Type B pancreatic cell (in vitro differentiated cells): ENCODE data around the gene GDPD4. TPM values are rescaled to one million over a fixed set of nuclear protein-coding genes. Genes with fewer than 3 reads are reported as not detected.

Experiments used
- DNase-seq: peaks from one replicate; pipeline ENCODE4 v3.0.0; 2021; ENCODE audit warnings: mixed read lengths; ENCODE audit not compliant: unreplicated experiment; ENCODE audit errors: extremely low spot score
- H3K27ac Mint-ChIP-seq: 2 replicates; pipeline ENCODE4 v1.8.0; 2021; ENCODE audit warnings: mild to moderate bottlenecking, mixed read lengths
- H3K27me3 Mint-ChIP-seq: 2 replicates; pipeline ENCODE4 v1.8.0; 2021; ENCODE audit warnings: mixed read lengths
- H3K36me3 Mint-ChIP-seq: 2 replicates; pipeline ENCODE4 v1.8.0; 2021; ENCODE audit warnings: mixed read lengths
- H3K4me1 Mint-ChIP-seq: one replicate; pipeline ENCODE4 v1.8.0; 2021; ENCODE audit warnings: mixed read lengths; ENCODE audit not compliant: unreplicated experiment
- H3K4me3 Mint-ChIP-seq: 2 replicates; pipeline ENCODE4 v1.8.0; 2021; ENCODE audit warnings: mild to moderate bottlenecking, mixed read lengths
- H3K9me3 Mint-ChIP-seq: 2 replicates; pipeline ENCODE4 v1.8.0; 2021; ENCODE audit warnings: mixed read lengths
- CTCF ChIP-seq: fragments of 200-600 bp; sonication (generic); conservative IDR thresholded peaks from 2 replicates; pipeline ENCODE4 v1.5.0; 2021; ENCODE audit warnings: antibody characterized with exemption, mild to moderate bottlenecking
- total RNA-seq: library from RNA; stranded (reverse); gene quantifications from 2 replicates; pipeline ENCODE4 v1.2.1, GENCODE V29; 2021; ENCODE audit warnings: low replicate concordance

GDPD4 gene
- total RNA-seq, 1 donor from 2014 or later, result not detected

DNA sequence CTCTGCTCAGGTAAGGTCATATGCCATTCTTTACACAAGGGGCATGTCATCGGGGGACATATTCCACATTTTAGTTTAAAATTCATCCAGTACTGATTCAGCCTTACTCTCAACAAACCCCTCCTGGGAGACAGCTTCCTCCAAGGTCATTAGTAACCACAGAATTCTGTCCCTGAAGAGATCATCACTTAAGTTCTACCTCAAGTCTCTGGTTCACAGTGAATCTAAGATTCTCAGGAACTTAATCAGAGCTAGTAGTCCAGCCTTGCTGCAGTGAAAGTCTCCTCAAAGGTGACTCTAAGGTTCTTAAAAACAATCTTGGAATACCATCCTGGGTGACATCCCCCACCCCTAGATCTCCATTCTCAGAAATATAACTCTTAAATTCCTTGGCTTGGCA, 18.9 kb upstream of the GDPD4 start:
- H3K36me3 Mint-ChIP-seq, result peaks cover 10% of the 10 kb centered on the region
- H3K27ac Mint-ChIP-seq, result no peak overlapping the region

DNA sequence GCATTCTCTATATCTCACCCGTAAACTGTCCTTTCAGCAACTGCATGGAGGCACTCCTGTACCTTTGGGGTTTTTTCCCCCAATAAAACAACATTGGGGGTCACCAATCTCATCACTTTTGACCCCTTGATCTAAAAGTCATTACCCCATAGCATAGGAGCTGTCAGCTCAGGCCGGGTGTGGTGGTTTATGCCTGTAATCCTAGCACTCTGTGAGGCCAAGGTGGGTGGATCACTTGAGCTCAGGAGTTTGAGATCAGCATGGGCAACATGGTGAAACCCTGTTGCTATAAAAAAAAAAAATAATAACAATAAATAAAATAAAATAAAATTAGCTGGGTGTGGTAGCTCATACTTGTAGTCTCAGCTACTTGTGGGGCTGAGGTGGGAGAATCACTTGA, 17.1 kb upstream of the GDPD4 start:
- no peak for TF ChIP-seq CTCF
- Mint-ChIP-seq H3K36me3 (peaks cover 6% of the 10 kb centered on the region), H3K4me3 (no peak overlapping the region), H3K4me1 (no peaks in the 10 kb centered on the region), H3K27me3 (no peaks in the 10 kb centered on the region), H3K27ac (no peak overlapping the region), H3K9me3 (no peaks in the 10 kb centered on the region)
- DNase-seq, result no peak

More for the DNA sequence above, 18.9 kb upstream of the GDPD4 start:
- Mint-ChIP-seq H3K9me3 (no peaks in the 10 kb centered on the region), H3K27me3 (no peaks in the 10 kb centered on the region), H3K4me3 (no peak overlapping the region), H3K4me1 (no peaks in the 10 kb centered on the region)
- TF ChIP-seq CTCF, result no peak
- no peak for DNase-seq

DNA sequence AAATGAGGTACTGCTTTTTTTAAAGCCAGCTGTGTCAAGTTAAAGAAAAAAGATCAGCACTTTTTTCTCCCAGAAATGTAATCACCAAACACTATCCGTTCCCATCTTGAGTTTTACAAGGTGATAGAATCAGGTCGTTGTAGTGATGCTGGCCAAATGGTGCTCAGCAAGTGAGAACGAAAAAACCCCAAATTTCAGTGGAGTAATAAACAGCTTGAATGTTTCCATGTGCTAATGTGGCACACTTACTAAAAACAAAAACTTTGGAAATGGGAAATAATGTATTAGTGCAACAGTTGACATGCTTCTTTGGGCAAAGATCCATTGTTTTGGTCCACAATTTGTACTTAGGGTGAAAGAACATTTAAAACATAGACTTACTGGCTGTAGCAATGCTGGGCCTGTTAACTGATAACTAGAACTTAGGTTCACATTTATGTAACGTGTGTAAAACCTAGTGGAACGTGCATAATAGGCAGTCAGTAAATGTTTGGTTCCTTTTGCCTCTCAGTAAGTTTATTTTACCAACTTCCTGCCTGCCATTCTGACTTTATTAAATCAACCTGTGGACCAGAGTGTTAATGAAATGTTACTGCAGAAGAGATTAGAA, 15.4 kb upstream of the GDPD4 start:
- TF ChIP-seq CTCF, result no peak
- H3K27ac Mint-ChIP-seq, result no peak overlapping the region

DNA sequence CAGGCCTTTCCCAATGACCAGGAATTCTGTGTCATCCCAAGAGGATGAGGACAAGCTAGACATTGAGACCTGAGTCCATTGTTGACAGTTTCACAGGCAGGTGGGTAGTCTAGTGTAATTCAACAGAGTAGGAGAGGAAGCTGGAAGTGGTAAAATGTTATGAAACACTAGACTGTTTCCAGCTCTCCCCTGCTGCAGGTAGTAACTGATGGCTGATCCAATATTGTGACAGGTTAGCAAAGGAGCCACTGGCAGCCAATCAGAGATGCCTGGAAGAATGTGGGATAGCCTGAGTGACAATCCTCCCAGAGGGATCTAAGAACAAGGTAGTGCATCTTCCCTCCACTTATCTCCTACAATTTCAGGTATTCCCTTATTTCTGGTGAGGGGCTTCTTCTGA, 10.6 kb upstream of the GDPD4 start:
- no peak for DNase-seq
- Mint-ChIP-seq H3K27me3 (no peaks in the 10 kb centered on the region), H3K4me1 (no peaks in the 10 kb centered on the region), H3K9me3 (no peaks in the 10 kb centered on the region), H3K36me3 (no peaks in the 10 kb centered on the region), H3K4me3 (no peak overlapping the region), H3K27ac (no peak overlapping the region)
- TF ChIP-seq CTCF, result no peak

More for the DNA sequence above, 15.4 kb upstream of the GDPD4 start:
- Mint-ChIP-seq H3K27me3 (no peaks in the 10 kb centered on the region), H3K4me1 (no peaks in the 10 kb centered on the region), H3K9me3 (no peaks in the 10 kb centered on the region), H3K4me3 (no peak overlapping the region), H3K36me3 (no peaks in the 10 kb centered on the region)
- no peak for DNase-seq

DNA sequence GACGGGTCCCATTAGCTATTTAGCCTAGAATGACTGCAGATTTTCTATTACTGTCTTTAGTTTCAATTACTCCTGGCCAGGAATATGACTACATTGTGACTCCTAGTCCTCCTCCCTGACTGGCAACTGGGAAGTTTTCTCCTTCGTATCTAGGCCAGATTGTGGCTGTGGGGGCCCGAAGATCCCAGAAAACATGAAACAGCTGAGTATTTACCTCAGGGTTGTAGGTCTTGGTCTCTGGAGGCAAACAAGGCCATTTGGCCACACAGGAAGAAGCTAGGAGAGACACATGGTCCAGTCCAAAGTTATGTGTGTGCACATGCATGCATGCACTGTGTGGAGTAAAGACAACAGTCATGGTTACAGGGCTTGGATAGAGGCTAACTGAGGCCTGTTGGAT, 10.2 kb upstream of the GDPD4 start:
- H3K27ac Mint-ChIP-seq, result no peak overlapping the region
- no peaks in the 10 kb centered on the region for H3K9me3 Mint-ChIP-seq
- no peak overlapping the region for H3K4me3 Mint-ChIP-seq
- no peak for TF ChIP-seq CTCF
- no peaks in the 10 kb centered on the region for H3K4me1 Mint-ChIP-seq
- no peaks in the 10 kb centered on the region for H3K27me3 Mint-ChIP-seq
- H3K36me3 Mint-ChIP-seq, result no peaks in the 10 kb centered on the region
- no peak for DNase-seq

- no peaks in the 10 kb centered on the region for H3K9me3 Mint-ChIP-seq
- TF ChIP-seq CTCF, result no peak
- no peak overlapping the region for H3K27ac Mint-ChIP-seq
- DNase-seq, result no peak
- H3K4me1 Mint-ChIP-seq, result no peaks in the 10 kb centered on the region
- H3K36me3 Mint-ChIP-seq, result no peaks in the 10 kb centered on the region
- H3K4me3 Mint-ChIP-seq, result no peak overlapping the region
- H3K27me3 Mint-ChIP-seq, result no peaks in the 10 kb centered on the region
Measured at GRCh38 chr11:77310721-77311120, 9.2 kb upstream of the GDPD4 start.
